Fibroblast of lung (primary cell): ENCODE measurements around the gene ROPN1L. TPM values are rescaled to one million over a fixed set of nuclear protein-coding genes. Genes with fewer than 3 reads are reported as not detected.
A peak's percentile ranks its signal among the peaks of the same experiment; 100 is the strongest.
"Not testable (repeated sequence)": the region's sequence is repeated elsewhere in the genome, so short reads cannot be mapped to it uniquely, and the experiment has no call there.

Experiments
- DNase-seq, 2 donors: peaks; one replicate each; pipeline versions ENCODE4 v3.0.0 to v3.0.0-alpha.2; 2010; ENCODE audit warnings: low read depth in 2 of 2
- H2AFZ ChIP-seq: 2 replicates; pipeline ENCODE4 v1.5.1; 2012; ENCODE audit warnings: low read length, control low read depth, inconsistent platforms
- H3K27ac ChIP-seq: 2 replicates; pipeline ENCODE4 v1.5.1; 2011; ENCODE audit warnings: low read length, control low read depth; ENCODE audit not compliant: insufficient read depth
- H3K27me3 ChIP-seq: 2 replicates; pipeline ENCODE4 v1.5.1; 2011; ENCODE audit warnings: mild to moderate bottlenecking, low read length; ENCODE audit not compliant: control insufficient read depth, insufficient read depth
- H3K36me3 ChIP-seq: 2 replicates; pipeline ENCODE4 v1.5.1; 2011; ENCODE audit warnings: low read length; ENCODE audit not compliant: control insufficient read depth, insufficient read depth
- H3K4me1 ChIP-seq: 2 replicates; pipeline ENCODE4 v1.5.1; 2011; ENCODE audit warnings: low read length; ENCODE audit not compliant: control insufficient read depth, insufficient read depth; ENCODE audit errors: extremely low read depth
- H3K4me2 ChIP-seq: 2 replicates; pipeline ENCODE4 v1.5.1; 2011; ENCODE audit warnings: low read length, control low read depth; ENCODE audit not compliant: insufficient read depth; ENCODE audit errors: extremely low read depth
- H3K4me3 ChIP-seq, 4 experiments: fragments of 200-600 bp in 1 of 4; sonication (generic) in 1 of 4; replicated peaks in 1 of 4; 2 replicates each; pipeline ENCODE4 v1.5.1; 2011 to 2016; ENCODE audit warnings: low read length in 4 of 4, low read depth in 3 of 4, mild to moderate bottlenecking in 3 of 4, control low read depth in 2 of 4, inconsistent platforms in 1 of 4, mixed read lengths in 1 of 4; ENCODE audit not compliant: insufficient read depth in 1 of 4; ENCODE audit errors: control extremely low read depth in 1 of 4
- H3K79me2 ChIP-seq: 2 replicates; pipeline ENCODE4 v1.5.1; 2012; ENCODE audit warnings: mild to moderate bottlenecking, low read length, inconsistent platforms; ENCODE audit not compliant: control insufficient read depth, insufficient read depth
- H3K9ac ChIP-seq: 2 replicates; pipeline ENCODE4 v1.5.1; 2011; ENCODE audit warnings: mild to moderate bottlenecking, low read length, control low read depth; ENCODE audit not compliant: insufficient read depth
- H3K9me3 ChIP-seq: 2 replicates; pipeline ENCODE4 v1.5.1; 2012; ENCODE audit warnings: low read depth, low read length; ENCODE audit not compliant: control insufficient read depth, insufficient read depth
- H4K20me1 ChIP-seq: 2 replicates; pipeline ENCODE4 v1.5.1; 2011; ENCODE audit warnings: low read length; ENCODE audit not compliant: control insufficient read depth, insufficient read depth; ENCODE audit errors: extremely low read depth
- EZH2 ChIP-seq: IDR thresholded peaks from 2 replicates; pipeline ENCODE4 v1.5.1; 2012; ENCODE audit warnings: low read length, control low read depth, mild to moderate bottlenecking; ENCODE audit errors: missing control alignments
- polyA minus RNA-seq: library from RNA; depleted of rRNA, polyadenylated mRNA; stranded (reverse); fragments of >200 nt; gene quantifications from 2 replicates; pipeline ENCODE4 v1.2.3, GENCODE V29; 2011; ENCODE audit warnings: low replicate concordance
- polyA plus RNA-seq, 2 donors: library from polyadenylated mRNA; depleted of rRNA in 1 of 2; stranded (reverse) in 1 of 2; unstranded in 1 of 2; fragments of >200 nt; gene quantifications; 2 replicates each; pipeline ENCODE4 v1.2.1, GENCODE V29; 2011 to 2012; ENCODE audit warnings: missing spikeins in 1 of 2
- total RNA-seq: library from RNA; depleted of rRNA; stranded (reverse); fragments of >200 nt; gene quantifications from 2 replicates; pipeline ENCODE4 v1.2.1, GENCODE V29; 2014
- TF ChIP-seq, protein P1 (sequence below), 2 donors: IDR thresholded peaks in 1 of 2; conservative IDR thresholded peaks in 1 of 2; 1 replicate in 1 of 2; 2 replicates in 1 of 2; pipeline ENCODE4 v1.5.1; 2011 to 2012; ENCODE audit warnings: low read length in 2 of 2, control low read depth in 1 of 2, inconsistent platforms in 1 of 2, low read depth in 1 of 2, mild to moderate bottlenecking in 1 of 2

ROPN1L gene
- total RNA-seq (0.17 and 0.26 TPM in 2 replicates), polyA plus RNA-seq (0.26 and 0.50 TPM in 2 replicates), polyA minus RNA-seq (not detected in 2 replicates)
- polyA plus RNA-seq (2012) = 0.33 and 0.55 TPM in 2 replicates

DNA sequence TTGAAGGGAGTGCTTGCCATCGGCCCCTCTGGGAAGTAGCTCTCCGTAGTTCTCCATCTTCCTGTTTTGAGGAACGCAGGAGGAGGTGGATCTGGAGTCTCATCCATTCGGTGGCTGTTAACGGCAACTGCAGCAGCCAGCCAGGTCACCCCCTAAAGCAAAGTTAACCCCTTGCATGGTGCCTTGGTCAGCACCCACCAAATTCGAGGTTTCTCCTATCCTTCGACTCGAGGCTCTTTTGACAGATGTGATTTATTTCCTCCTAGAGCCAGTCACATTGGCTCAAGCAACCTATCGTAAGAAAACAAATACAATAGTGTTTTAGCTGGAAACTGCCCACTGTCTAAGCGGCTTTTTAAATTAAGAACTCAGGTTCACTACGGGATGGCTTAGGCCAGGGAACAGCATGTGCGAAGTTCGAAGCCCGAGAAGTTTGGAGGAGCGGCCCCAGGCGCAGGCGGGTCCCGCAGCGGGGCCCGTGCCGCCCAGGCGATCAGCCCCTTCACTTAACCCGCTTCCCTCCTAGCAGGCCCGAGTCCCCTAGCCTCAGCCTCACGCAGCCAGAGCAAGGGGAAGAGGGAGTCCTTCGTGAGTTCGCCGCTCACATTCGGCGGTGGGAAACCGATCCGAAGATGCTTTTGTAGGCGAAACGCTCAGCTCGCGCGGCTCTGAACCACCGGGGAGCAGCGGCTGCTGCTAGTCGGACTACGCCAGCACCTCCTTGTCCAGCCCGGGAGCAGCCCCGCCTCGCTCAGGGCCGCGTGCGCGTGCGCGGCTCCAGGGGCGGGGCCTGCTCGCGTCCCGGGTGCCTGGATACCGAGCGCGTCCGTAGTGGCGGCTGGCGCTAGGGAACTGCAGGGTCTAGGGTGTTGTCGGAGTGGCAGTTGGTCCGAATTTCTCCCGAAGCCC is at the start of gene ROPN1L:
Gene ROPN1L, plus strand, starts transcription at position 797 of the 909 bp plus-strand sequence. CDS start 289 bp downstream, outside the sequence.
- Histone ChIP-seq H3K27me3 (no peaks in the 10 kb centered on the region), H3K4me1 (peaks cover 6% of the 10 kb centered on the region), H4K20me1 (no peaks in the 10 kb centered on the region), H3K36me3 (no peaks in the 10 kb centered on the region), H3K27ac (peak within 1 kb of the TSS; percentile 42), H3K4me2 (peak within 1 kb of the TSS; percentile 98), H3K9ac (peak within 1 kb of the TSS; percentile 45), H2AFZ (peak within 1 kb of the TSS; percentile 77), H3K79me2 (no peaks in the 10 kb centered on the region), H3K4me3 (peak within 1 kb of the TSS; percentile 53 to 71 (median 59)), H3K9me3 (no peaks in the 10 kb centered on the region)
- TF ChIP-seq, protein P1, sequence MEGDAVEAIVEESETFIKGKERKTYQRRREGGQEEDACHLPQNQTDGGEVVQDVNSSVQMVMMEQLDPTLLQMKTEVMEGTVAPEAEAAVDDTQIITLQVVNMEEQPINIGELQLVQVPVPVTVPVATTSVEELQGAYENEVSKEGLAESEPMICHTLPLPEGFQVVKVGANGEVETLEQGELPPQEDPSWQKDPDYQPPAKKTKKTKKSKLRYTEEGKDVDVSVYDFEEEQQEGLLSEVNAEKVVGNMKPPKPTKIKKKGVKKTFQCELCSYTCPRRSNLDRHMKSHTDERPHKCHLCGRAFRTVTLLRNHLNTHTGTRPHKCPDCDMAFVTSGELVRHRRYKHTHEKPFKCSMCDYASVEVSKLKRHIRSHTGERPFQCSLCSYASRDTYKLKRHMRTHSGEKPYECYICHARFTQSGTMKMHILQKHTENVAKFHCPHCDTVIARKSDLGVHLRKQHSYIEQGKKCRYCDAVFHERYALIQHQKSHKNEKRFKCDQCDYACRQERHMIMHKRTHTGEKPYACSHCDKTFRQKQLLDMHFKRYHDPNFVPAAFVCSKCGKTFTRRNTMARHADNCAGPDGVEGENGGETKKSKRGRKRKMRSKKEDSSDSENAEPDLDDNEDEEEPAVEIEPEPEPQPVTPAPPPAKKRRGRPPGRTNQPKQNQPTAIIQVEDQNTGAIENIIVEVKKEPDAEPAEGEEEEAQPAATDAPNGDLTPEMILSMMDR (conservative IDR thresholded peaks at IDR 0.05 in 1 of 2, IDR thresholded peaks at IDR 0.05 in 1 of 2; ENCODE audit: low read depth in 1 of 2, low read length in 2 of 2) = no peak
- TF ChIP-seq EZH2 = no peak
- DNase-seq = peak; percentile 81 to 86

DNA sequence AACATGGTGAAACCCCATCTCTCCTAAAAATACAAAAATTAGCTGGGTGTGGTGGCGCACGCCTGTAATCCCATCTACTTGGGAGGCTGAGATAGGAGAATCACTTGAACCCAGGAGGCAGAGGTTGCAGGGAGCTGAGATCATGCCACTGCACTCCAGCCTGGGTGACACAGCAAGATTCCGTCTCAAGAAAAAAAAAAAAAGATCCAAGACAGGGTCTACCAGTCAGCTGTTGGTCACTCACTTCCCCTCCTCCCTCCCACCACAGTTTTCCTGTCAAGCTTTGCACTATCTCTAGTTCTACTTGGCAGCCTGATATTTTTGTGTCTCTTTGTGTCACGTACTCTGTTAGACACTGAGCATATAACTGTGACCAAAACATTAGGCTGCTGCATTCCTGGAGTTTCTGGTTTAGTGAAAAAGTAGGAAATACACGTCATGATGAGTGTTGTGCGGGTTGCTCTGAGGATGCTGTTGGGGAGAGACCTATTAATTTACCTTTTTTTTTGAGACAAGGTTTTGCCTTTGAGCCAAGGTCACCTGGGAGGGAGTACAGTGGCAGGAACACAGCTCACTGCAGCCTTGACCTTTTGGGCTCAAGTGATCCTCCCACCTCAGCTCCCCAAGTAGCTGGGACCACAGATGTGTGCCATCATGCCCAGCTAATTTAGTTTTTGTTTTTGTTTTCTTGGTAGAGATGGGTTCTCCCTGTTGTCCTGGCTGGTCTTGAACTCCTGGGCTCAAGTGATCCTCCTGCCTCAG is 48.9 kb upstream of the ROPN1L start:
- H3K79me2 ChIP-seq, H3K9ac ChIP-seq: not testable (repeated sequence)
- peak overlapping the region; percentile 10 for H3K27ac ChIP-seq

DNA sequence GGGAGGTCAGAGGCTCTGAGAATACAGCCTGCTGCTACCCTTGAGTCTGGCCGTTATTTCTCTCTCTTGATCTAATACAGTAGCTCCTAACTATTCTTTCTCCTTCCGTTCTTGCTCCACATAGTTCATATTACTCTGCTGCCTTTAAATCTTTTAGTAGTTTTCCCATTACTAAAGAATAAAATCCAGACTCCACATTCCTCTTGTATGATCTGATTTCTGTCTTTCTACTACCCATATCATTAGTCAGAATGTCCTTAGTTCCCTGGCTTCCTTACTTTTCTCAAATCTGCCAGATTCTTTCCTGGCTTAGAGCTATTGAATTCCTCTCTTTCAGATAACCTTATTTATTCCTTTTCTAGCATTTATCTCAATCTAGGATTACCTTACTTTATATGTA is 48.2 kb upstream of the ROPN1L start:
- no peaks in the 10 kb centered on the region for H4K20me1 ChIP-seq
- H3K4me3 ChIP-seq = no peak overlapping the region
- no peak overlapping the region for H3K4me2 ChIP-seq
- TF ChIP-seq, protein P1 (conservative IDR thresholded peaks at IDR 0.05 in 1 of 2, IDR thresholded peaks at IDR 0.05 in 1 of 2; ENCODE audit: low read depth in 1 of 2, low read length in 2 of 2) = no peak
- TF ChIP-seq EZH2 = no peak
- H3K27ac ChIP-seq = no peak overlapping the region
- H3K36me3 ChIP-seq = peaks cover 11% of the 10 kb centered on the region
- peak in 1 of 2 donors; percentile 59 for DNase-seq
- H3K27me3 ChIP-seq = no peaks in the 10 kb centered on the region
- no peak overlapping the region for H2AFZ ChIP-seq
- H3K4me1 ChIP-seq = no peaks in the 10 kb centered on the region
- H3K9me3 ChIP-seq = no peaks in the 10 kb centered on the region
- H3K9ac ChIP-seq = no peak overlapping the region
- no peaks in the 10 kb centered on the region for H3K79me2 ChIP-seq

More for the DNA sequence above, 48.9 kb upstream of the ROPN1L start:
- not testable (repeated sequence) for H3K4me1 ChIP-seq, H3K4me2 ChIP-seq, H4K20me1 ChIP-seq, H3K9me3 ChIP-seq, H3K4me3 ChIP-seq, H3K27me3 ChIP-seq, H2AFZ ChIP-seq
- peaks cover 11% of the 10 kb centered on the region for H3K36me3 ChIP-seq
- peak in 1 of 2 donors; percentile 67 for DNase-seq
